GM19455 (cell line): ENCODE results near the gene SLC38A9.
A peak's percentile ranks its signal among the peaks of the same experiment; 100 is the strongest.
"Not testable (repeated sequence)": the region's sequence is repeated elsewhere in the genome, so short reads cannot be mapped to it uniquely, and the experiment has no call there.

ENCODE experiments used
- ATAC-seq: cut with Tn5 transposase; IDR thresholded peaks from one replicate; pipeline ENCODE4 v1.9.1; 2021; ENCODE audit not compliant: unreplicated experiment

Gene SLC38A9, protein sequence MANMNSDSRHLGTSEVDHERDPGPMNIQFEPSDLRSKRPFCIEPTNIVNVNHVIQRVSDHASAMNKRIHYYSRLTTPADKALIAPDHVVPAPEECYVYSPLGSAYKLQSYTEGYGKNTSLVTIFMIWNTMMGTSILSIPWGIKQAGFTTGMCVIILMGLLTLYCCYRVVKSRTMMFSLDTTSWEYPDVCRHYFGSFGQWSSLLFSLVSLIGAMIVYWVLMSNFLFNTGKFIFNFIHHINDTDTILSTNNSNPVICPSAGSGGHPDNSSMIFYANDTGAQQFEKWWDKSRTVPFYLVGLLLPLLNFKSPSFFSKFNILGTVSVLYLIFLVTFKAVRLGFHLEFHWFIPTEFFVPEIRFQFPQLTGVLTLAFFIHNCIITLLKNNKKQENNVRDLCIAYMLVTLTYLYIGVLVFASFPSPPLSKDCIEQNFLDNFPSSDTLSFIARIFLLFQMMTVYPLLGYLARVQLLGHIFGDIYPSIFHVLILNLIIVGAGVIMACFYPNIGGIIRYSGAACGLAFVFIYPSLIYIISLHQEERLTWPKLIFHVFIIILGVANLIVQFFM

DNA sequence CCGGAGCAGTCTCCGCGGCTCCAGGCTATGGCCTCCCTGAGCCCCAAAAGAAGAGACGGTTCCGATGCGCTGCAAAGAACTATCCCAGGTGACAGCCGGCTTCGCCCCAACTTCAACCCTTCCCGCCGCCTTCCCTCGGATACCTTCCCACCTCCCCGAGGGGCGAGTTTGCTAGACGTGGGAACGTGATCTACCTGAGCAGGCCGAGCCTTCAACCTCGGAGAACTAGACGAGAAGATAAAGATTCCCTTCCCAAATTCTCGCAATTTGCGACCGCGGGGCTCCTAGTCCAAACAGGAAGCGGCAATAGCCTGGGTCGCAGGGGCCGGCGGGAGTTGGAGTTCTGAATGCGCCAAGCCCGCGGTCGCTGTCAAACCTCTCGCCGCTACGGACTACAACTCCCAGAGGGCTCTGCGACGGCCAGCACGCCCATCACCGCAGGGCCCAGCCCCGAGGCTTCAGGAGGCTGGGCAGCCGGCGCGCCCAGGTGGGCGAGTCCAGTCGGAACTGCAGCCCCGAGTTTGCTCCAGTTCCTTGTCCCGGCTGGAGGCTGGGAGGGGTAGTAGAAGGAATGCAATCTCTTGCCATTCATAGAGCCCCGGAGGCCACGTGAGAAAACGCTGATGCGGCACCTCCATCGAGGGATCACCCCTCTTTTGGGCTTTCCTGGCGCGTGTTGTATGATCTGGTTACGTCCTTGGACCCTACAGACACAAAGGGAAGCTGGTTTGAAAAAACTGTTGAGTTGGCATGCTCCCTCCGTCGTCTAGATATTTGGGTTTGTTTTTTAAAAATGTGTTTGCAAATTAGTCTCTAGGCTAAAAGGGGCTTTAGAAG, at the start of gene SLC38A9:
Gene SLC38A9, minus strand, starts transcription at position 302 of the 837 bp plus-strand sequence. CDS start 14,366 bp downstream, outside the sequence.
- ATAC-seq: peak; percentile 100

DNA sequence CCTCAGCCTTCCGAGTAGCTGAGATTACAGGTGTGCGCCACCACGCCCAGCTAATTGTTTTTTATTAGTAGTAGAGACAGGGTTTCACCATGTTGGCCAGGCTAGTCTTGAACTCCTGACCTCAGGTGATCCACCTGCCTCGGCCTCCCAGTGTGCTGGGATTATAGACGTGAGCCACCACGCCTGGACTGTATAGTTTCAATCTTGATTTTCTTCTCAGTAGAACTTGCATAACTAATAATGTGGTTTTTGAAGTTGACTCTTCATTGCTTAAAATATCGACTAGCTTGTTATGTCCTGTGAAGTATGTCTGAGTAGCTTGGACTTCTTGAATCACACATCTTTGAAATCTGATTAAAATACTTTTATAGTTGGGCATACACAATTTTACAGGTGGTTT, 49.6 kb upstream of the SLC38A9 start:
- not testable (repeated sequence) for ATAC-seq

DNA sequence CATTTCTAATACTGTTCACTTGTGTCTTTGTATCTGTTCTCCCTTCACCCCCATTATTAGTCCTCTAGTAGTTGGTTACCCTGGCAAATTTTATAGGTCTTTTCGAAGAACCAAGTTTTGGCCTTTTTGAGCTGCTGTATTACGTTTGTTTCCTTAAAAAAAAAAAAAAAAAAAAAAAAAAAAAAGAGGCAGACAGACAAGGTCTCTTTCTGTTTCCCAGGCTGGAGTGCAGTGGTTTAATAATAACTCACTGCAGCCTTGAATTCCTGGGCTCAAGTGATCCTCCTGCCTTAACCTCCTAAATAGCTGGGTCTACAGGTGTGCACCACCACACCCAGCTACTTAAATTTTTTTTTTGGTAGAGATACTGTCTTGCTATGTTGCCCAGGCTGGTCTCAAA, 46.6 kb upstream of the SLC38A9 start:
- ATAC-seq: no peak

DNA sequence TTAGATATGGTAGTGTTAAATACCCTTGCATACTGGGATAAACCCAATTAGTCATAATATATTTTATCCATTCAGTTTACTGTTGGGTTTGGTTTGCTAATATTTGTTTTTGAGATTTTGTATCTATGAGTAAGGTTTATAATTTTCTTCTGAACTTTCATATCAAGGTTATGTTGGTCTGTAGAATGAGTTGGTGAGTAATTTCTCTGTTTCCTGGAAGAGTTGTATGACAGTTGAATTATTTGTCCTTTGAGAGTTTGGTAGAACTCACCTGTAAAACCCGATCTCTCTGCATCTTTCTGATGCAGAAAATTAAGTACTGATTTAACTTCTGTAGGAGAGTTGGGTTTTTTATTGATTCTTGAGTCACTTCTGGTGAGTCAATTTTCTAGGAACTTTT, 46.1 kb upstream of the SLC38A9 start:
- ATAC-seq: no peak

DNA sequence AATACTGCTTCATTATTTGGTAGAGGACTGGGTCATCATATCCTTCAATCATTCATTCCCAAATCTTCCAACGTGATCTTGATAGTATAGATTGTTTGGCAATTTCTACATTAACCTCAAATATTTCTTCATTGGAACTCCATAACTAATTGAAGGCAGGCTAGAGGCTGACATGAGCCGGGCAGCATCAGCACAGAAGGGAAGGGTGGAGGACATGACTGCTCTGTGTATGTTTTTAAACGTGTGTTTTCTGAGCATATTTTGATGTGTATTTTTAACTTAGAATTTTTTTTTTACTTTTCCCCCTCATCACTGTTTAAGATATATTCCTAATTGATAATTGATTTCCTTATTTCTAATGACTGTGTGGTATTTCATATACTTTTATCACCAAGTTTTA, 38.4 kb upstream of the SLC38A9 start:
- no peak for ATAC-seq

DNA sequence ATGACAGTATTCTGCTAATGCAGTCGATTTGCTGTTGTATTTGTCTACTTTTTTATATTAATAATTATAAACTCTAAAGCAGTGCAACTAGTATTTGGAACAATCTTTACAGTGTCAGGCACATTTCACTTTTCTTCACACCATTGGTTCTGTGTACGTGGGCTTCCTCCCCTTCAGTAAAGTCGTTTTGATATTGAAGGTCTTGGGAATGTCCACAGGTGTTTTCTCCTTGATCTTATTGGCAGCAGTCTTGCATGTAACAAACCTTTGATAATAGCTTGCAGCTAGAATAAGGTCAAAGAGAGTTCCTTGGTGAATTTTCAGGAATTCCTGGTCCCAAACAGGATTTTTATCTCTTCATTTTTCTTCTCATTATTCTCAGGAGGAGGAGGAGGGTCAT, 37.9 kb upstream of the SLC38A9 start:
- no peak for ATAC-seq

DNA sequence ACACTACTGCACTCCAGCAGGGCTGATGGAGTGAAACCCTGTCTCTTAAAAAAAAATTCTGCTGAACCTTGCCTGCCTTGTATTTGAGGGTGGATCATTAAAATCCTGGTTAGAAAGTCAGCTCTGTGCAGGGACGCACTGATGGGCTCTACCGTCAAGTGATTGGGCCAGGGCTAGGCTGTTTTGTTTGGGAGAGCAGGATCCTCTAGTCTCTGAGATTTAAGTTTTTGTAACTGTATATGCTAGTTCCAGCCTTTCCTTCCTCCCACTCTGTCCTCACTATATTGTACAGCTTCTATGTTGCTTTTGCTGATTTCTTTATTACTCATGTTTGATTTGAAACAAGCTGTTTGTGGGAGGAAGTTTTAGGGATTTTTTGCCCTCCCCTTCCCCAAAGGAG, 37.3 kb upstream of the SLC38A9 start:
- no peak for ATAC-seq

DNA sequence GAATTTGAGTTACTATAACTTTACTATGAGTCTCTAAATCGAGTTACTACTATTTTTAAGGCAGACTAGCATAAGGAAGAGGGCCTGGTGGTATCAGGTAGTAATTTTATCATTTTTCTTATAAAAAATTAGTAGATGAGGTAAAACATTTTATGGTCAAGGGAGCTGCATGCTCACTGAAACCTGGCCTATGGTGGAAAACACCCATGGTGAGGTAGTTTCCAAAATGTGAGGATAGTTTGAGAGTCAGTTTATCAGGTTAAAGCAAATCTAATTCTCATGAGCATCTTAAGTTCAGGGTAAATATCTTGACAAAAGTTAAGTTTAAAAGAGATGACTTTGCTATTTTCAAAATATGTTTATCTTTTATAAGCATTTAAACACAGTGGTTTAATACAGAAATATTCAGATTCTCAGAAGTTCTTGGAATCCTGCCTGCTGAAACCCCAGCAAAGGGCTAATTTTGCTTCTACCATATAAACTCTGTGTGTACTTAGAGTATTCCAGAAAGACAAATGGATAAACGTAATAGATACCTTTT, 35.7 kb upstream of the SLC38A9 start:
- no peak for ATAC-seq

DNA sequence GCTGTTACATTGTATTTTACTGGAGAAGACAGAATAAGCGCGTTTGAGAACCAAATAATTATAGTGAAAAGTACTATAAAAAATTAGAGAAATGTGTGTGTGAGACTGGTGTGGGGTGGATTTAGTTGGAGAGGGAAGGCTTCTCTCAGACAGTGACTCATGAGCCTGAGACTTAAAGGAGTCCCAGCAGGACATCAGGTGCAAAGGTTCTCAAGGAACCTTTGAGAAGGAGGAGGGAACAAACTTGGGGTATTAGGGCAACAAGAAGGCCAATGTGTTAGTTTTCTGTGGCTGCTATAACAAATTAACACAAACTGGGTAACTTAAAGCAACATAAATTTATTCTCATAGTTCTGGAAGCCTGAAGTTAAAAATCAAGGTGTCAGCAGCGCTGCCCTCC, 30.7 kb upstream of the SLC38A9 start:
- ATAC-seq: no peak

DNA sequence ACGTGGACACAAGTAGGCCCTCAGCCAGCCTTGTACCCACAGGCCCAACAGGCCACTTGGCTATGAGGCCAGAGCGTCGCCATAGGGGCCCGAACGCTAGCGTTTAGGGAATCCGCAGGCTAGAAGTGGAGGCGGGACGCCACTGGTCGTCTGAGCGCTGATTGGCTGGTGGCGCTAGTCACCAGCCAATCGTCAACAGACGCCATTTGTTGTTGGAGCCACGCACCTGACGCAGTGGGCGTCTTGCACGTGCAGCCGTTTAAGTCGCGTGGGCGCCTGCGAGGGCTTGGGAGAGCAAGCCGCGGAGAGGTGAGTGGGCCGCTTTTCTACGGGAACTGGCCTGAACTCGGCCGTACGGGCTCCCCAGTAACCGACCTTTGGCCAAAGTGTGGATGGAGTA, 25.7 kb upstream of the SLC38A9 start, which contains the start of gene DDX4:
Gene DDX4, plus strand, starts transcription at position 269 of the 400 bp plus-strand sequence. CDS start 903 bp downstream, outside the sequence.
- ATAC-seq: no peak

DNA sequence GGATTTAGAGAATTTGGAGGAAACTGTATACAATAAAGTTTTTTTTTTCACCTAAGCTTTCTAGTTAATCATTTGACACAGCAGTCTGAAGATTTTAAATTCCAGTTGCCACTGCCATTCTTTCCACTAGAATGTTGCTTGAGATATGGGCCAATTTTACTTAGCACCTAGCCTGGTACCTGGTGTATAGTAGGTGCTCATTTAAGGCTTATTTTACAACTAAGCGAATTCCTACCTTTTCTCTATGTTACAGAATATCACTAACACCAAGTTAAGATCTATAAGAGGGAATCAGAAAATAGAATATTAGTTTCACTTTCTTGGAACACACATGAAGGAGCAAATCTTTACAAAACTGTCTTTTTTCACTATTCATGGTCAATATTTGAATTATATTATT, 22.5 kb upstream of the SLC38A9 start:
- ATAC-seq: no peak

DNA sequence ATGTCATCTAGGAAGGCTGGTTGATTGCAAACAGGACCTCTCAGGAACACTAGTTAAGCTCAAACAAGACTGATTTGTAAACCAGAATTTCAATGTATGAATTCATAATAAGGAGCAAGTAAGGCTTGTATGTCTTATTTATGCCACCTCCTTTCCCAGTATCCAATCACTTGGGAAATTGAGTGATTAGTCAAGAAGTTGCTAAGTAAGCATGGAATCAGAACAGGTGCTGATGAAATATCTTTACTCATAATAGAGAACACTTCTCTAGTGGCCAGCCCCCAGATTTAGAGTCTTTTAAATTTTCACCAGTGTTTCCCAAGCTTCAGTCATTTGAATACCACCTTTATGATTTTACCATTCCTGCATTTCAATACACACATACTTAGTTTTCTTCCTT, 20.5 kb upstream of the SLC38A9 start:
- ATAC-seq: no peak

DNA sequence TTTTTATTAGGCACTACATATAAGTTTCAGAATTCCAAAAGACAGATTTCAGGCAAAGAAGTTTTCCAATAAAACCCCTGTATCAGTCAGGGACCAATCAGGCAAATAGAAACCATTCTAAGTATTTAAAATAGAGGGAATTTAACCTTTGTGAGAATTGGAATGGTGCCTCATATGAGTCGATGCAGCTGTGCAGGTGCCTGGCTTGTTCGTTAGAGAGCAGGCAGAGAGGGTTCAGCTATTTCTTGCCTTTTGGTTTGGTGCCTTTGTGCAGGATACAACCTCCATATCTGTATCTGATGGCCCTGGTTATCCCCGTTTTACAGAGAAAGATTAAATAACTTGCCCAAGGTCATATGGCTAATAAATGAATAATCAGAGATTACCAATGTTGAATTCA, 19.7 kb upstream of the SLC38A9 start:
- ATAC-seq: no peak

DNA sequence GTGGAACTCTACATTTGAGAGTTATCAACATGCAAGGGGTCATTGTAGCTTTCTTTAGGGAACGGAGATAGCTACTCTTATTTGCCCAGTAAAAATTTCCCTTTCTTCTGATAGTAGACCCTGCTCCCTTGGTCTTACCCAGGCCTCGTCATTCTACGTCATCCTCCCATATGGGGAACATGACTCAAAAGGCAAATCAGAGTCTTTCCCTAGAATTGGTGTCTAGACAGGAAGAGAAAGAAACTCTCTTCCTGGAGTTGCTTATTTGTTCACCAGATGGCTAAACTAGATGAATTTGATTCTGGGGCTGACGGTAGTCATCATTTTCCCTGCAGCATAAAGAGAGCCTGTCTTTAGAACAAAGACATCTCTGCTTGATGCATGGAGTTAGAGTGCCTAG, 12.2 kb upstream of the SLC38A9 start:
- ATAC-seq: no peak

DNA sequence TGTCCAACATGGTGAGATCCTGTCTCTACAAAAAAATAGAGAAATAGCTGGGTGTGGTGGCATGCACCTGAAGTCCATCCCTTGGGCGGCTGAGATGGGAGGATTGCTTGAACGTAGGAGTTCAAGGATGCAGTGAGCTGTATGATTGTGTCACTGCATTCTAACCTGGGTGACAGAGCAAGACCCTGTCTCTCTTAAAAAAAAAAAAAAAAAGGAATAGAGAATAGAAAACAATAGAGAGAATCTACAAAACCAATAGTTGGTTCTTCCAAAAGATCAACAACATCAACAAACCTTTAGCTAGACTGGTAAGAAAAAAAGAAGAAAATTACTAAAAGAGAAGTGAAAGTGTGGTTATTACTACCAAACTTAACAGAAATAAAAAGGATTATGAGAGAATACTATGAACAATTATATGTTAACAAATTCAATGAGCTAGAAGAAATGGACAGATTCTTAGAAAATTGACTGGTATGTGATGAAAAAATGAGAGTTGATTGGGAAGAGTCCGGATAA, 8.1 kb upstream of the SLC38A9 start:
- ATAC-seq: no peak

DNA sequence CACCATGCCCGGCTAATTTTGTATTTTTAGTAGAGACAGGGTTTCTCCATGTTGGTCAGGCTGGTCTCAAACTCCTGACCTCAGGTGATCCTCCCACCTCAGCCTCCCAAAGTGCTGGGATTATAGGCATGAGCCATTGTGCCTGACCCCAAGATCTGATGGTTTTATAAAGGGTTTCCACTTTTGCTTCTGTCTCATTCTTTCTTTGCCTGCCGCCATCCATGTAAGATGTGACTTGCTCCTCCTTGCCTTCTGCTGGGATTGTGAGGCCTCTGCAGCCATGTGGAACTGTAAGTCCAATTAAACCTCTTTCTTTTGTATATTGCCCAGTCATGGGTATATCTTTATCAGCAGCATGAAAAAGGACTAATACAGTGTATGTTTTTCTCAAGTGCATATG, 6.9 kb upstream of the SLC38A9 start:
- not testable (repeated sequence) for ATAC-seq

DNA sequence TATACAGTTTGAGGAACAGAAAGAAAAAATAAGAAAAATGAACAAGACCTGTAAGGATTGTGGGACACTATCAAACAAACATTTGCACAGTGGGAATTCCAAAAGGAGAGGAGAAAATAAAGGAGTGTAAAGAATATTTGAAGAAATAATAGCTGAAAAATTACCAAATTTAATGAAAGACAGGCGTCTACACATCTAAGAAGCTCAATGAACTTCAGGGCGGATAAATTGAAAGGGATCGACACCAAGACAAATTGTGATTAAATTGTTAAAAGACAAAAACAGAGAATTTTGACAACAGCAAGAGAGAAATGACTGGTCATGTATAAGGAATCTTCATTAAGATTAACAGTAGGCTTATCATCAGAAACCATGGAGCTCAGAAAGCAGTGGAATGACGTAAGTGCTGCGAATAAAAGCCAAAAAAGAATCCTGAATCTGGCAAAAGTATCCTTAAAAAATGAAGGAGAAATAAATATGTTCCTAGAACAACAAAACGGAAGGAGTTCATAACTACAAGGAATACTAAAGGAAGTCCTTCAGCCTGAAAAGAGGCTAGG, 3.5 kb upstream of the SLC38A9 start:
- ATAC-seq: no peak

DNA sequence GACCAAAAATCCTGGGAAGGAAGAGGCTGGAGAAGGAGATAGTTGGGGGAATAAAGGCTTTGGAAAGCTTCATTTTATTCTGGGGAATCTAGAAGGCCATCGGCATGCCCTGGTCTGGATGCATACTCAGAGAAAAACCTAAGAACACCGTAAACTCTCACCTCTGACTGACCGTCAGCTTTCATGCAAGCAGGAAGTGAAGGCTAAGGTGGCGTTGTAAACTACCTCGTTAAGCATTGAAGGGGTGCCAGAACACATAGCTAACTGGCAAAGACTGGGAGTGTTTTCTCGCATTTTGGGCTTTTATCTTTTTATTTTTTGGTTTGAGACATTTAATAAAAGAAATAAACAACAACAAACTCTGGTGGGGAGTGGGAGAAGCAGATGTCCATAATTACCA, 2.6 kb upstream of the SLC38A9 start:
- ATAC-seq: no peak

DNA sequence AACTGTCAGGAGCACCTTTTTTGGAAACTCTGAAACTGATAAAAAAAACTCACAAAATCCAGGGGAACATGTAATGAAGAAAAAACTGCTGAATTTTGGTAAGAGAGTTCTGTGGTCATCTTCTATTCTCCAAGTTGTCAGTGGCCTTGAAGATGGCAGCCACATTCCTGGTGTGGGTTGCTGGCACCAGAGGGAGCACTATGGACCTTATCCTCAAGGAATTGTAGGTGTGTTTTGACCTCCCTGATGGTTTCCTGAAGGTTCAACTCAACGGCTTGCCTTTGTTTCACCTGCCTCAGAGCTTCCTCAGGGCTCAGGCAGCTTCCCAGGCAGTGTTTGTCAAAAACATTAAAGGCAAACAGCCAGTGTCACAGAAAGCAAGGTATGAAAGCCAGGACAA, 2.2 kb upstream of the SLC38A9 start:
- ATAC-seq: no peak

DNA sequence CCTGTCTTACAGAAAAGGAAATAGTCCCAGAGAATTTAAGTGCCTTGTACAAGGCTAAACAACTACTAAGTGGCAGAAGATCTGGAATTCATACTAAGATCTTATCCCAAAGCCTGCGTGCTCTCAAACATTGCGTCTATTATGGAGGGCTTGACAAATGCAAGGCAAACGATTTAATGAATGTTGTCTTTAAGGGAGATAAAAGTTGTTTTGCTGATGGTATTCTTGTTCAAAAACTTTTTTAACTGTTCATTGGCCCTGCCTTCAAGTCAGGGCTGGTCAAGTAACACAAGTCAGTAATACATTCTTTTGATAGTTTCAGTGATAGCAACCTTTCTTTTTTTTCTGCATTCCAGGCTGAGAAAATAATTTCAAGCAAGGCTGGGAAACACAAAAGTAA, 1.7 kb upstream of the SLC38A9 start:
- ATAC-seq: no peak

DNA sequence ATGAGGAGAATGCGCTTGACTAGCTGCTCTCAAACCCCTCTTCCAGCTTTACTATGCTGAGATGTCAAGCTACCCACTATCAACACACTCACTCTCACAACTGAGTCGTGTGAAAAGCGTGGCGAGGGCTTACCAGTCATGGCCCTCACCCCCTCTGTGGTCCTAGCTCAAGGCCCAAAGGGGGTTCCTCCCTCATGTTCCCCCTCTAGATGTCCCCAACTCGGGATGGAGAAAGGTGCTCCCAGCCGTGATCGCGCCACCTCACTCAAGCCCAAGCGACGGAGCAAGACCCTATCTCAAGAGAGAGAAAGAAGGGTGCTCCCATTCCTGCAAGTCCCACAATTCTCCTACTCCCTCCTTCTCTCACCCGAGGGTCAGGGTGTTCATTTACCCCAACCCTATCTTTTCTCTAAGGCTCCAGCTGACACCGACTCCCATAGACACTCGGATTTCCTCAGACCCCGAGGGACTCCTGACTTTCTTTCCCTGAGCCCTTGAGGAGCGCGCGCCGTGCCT, 559 bp downstream of the SLC38A9 start:
- ATAC-seq: no peak
